Measurements from ENCODE around the gene SPTBN4.
A peak's percentile ranks its signal among the peaks of the same experiment; 100 is the strongest.

Gene SPTBN4

GRCh38 chr19:40466219-40466984 lies 399 bp upstream of the SPTBN4 start:
- no peak for TF ChIP-seq TCF12 (IDR thresholded peaks at IDR 0.05; ENCODE audit: low read depth)
- TF ChIP-seq TEAD4 (IDR thresholded peaks at IDR 0.05), result no peak
- TF ChIP-seq YY1 (IDR thresholded peaks at IDR 0.05; ENCODE audit: low read depth), result no peak
- no peak for TF ChIP-seq RAD21 (IDR thresholded peaks at IDR 0.05; ENCODE audit: low read depth)
- no peak for TF ChIP-seq NFIC (IDR thresholded peaks at IDR 0.05)
- no peak for TF ChIP-seq EP300 (IDR thresholded peaks at IDR 0.05; ENCODE audit: borderline replicate concordance)
- TF ChIP-seq MAX (IDR thresholded peaks at IDR 0.05), result peak; percentile 76
- TF ChIP-seq CREB1 (IDR thresholded peaks at IDR 0.05; ENCODE audit: low read depth), result no peak
- TF ChIP-seq TAF1 (IDR thresholded peaks at IDR 0.05; ENCODE audit: low read depth), result no peak
- peak; percentile 49 for TF ChIP-seq EGR1 (IDR thresholded peaks at IDR 0.05)

GRCh38 chr19:40469011-40469410 lies 2.2 kb downstream of the SPTBN4 start:
- TF ChIP-seq CREB1 (IDR thresholded peaks at IDR 0.05; ENCODE audit: low read depth) (no peak), USF1 (IDR thresholded peaks at IDR 0.05) (no peak), CEBPB (IDR thresholded peaks at IDR 0.05) (no peak), RAD21 (IDR thresholded peaks at IDR 0.05; ENCODE audit: low read depth) (no peak), TEAD4 (IDR thresholded peaks at IDR 0.05) (no peak), ZBTB7A (IDR thresholded peaks at IDR 0.05; ENCODE audit: low read depth) (no peak), TAF1 (IDR thresholded peaks at IDR 0.05; ENCODE audit: low read depth) (no peak), EGR1 (IDR thresholded peaks at IDR 0.05) (no peak), EP300 (IDR thresholded peaks at IDR 0.05; ENCODE audit: borderline replicate concordance) (no peak), MAX (IDR thresholded peaks at IDR 0.05) (no peak), TCF12 (IDR thresholded peaks at IDR 0.05; ENCODE audit: low read depth) (no peak)

- TF ChIP-seq FOXM1 (IDR thresholded peaks at IDR 0.05; ENCODE audit: borderline replicate concordance, low read depth) (no peak), MAX (IDR thresholded peaks at IDR 0.05) (no peak), REST (IDR thresholded peaks at IDR 0.05; ENCODE audit: low read depth) (no peak), EGR1 (IDR thresholded peaks at IDR 0.05) (no peak), CEBPB (IDR thresholded peaks at IDR 0.05) (no peak)
Observed at GRCh38 chr19:40471111-40471510, 4.3 kb downstream of the SPTBN4 start.

GRCh38 chr19:40472516-40472915 lies 5.7 kb downstream of the SPTBN4 start:
- TF ChIP-seq USF1 (IDR thresholded peaks at IDR 0.05) (no peak), YY1 (IDR thresholded peaks at IDR 0.05; ENCODE audit: low read depth) (no peak)

- TF ChIP-seq TCF12 (IDR thresholded peaks at IDR 0.05; ENCODE audit: low read depth) (no peak), TEAD4 (IDR thresholded peaks at IDR 0.05) (no peak)
Observed at GRCh38 chr19:40474737-40475136, 7.9 kb downstream of the SPTBN4 start.

- TF ChIP-seq NFIC (IDR thresholded peaks at IDR 0.05) (no peak), ZBTB7A (IDR thresholded peaks at IDR 0.05; ENCODE audit: low read depth) (no peak)
Observed at GRCh38 chr19:40486017-40486416, 19.2 kb downstream of the SPTBN4 start.

GRCh38 chr19:40489882-40490230 lies 23.1 kb downstream of the SPTBN4 start:
- no peak for TF ChIP-seq YY1 (IDR thresholded peaks at IDR 0.05; ENCODE audit: low read depth)
- TF ChIP-seq FOXM1 (IDR thresholded peaks at IDR 0.05; ENCODE audit: borderline replicate concordance, low read depth), result no peak
- TF ChIP-seq TAF1 (IDR thresholded peaks at IDR 0.05; ENCODE audit: low read depth), result no peak
- TF ChIP-seq TCF12 (IDR thresholded peaks at IDR 0.05; ENCODE audit: low read depth), result no peak
- no peak for TF ChIP-seq RAD21 (IDR thresholded peaks at IDR 0.05; ENCODE audit: low read depth)
- no peak for TF ChIP-seq TEAD4 (IDR thresholded peaks at IDR 0.05)
- TF ChIP-seq REST (IDR thresholded peaks at IDR 0.05; ENCODE audit: low read depth), result no peak
- TF ChIP-seq CEBPB (IDR thresholded peaks at IDR 0.05), result no peak
- TF ChIP-seq EP300 (IDR thresholded peaks at IDR 0.05; ENCODE audit: borderline replicate concordance), result no peak

Data from Ishikawa (cell line).